Karpas-422 (cell line): ENCODE measurements around the gene RFTN1. TPM values are rescaled to one million over a fixed set of nuclear protein-coding genes. Genes with fewer than 3 reads are reported as not detected.

Experiments used
- total RNA-seq: library from RNA; depleted of rRNA; stranded (reverse); fragments of >200 nt; shearing (Covaris generic); gene quantifications from 2 replicates; pipeline ENCODE4 v1.2.3, GENCODE V29; 2014; ENCODE audit warnings: low replicate concordance; rRNA removed

RFTN1 gene
- total RNA-seq, 1 experiment from 2014 or later = 291 TPM

Other genes with a start within 250 kb of the RFTN1 start
- 7.6 and 22.2 TPM in 2 replicates for gene DPH3, start 248.8 kb downstream of the RFTN1 start, total RNA-seq
- gene OXNAD1, start 248.5 kb downstream of the RFTN1 start, total RNA-seq = 23.3 and 30.3 TPM in 2 replicates
- gene DAZL, start 91.7 kb upstream of the RFTN1 start, total RNA-seq = not detected in 2 replicates